H9 (cell line): ENCODE results near the gene INTS4. TPM values are rescaled to one million over a fixed set of nuclear protein-coding genes. Genes with fewer than 3 reads are reported as not detected.

Source experiments
- DNase-seq: peaks from one replicate; pipeline ENCODE4 v3.0.0-alpha.2; 2017
- H2AFZ ChIP-seq: one replicate; pipeline ENCODE4 v1.6.1; 2013; ENCODE audit warnings: mild to moderate bottlenecking, low read length, control low read depth, moderate library complexity
- H2AK5ac ChIP-seq: 2 replicates; pipeline ENCODE4 v1.6.1; 2013; ENCODE audit warnings: low read length, control low read depth, mixed read lengths; ENCODE audit not compliant: insufficient read length
- H2BK120ac ChIP-seq: one replicate; pipeline ENCODE4 v1.6.1; 2013; ENCODE audit warnings: low read depth, mild to moderate bottlenecking, low read length, control low read depth, inconsistent platforms; ENCODE audit not compliant: poor library complexity, severe bottlenecking
- H2BK12ac ChIP-seq: 2 replicates; pipeline ENCODE4 v1.6.1; 2013; ENCODE audit warnings: low read length, control low read depth, mixed read lengths, low read depth; ENCODE audit not compliant: insufficient read length
- H2BK15ac ChIP-seq: 2 replicates; pipeline ENCODE4 v1.6.1; 2013; ENCODE audit warnings: low read depth, low read length, control low read depth
- H2BK20ac ChIP-seq: one replicate; pipeline ENCODE4 v1.6.1; 2013; ENCODE audit warnings: low read depth, mild to moderate bottlenecking, low read length, control low read depth, inconsistent platforms; ENCODE audit not compliant: poor library complexity, severe bottlenecking
- H2BK5ac ChIP-seq: 2 replicates; pipeline ENCODE4 v1.6.1; 2013; ENCODE audit warnings: low read length, control low read depth, mixed read lengths; ENCODE audit not compliant: insufficient read length
- H3K14ac ChIP-seq: 2 replicates; pipeline ENCODE4 v1.6.1; 2013; ENCODE audit warnings: low read length, control low read depth; ENCODE audit not compliant: insufficient read depth
- H3K18ac ChIP-seq: 2 replicates; pipeline ENCODE4 v1.6.1; 2013; ENCODE audit warnings: low read depth, mild to moderate bottlenecking, mixed read lengths, low read length, control low read depth; ENCODE audit not compliant: insufficient read length
- H3K23ac ChIP-seq: 2 replicates; pipeline ENCODE4 v1.6.1; 2013; ENCODE audit warnings: low read length, control low read depth, mixed read lengths, low read depth; ENCODE audit not compliant: insufficient read length
- H3K23me2 ChIP-seq: 2 replicates; pipeline ENCODE4 v1.6.1; 2013; ENCODE audit warnings: low read depth, mild to moderate bottlenecking, mixed read lengths, low read length, control low read depth; ENCODE audit not compliant: insufficient read length, poor library complexity, severe bottlenecking
- H3K27ac ChIP-seq: 2 replicates; pipeline ENCODE4 v1.5.1; 2013; ENCODE audit warnings: low read length, control low read depth, mixed read lengths, low read depth; ENCODE audit not compliant: insufficient read length
- H3K27me3 ChIP-seq: 2 replicates; pipeline ENCODE4 v1.6.1; 2013; ENCODE audit warnings: low read length, control low read depth, inconsistent platforms; ENCODE audit not compliant: insufficient read depth
- H3K4ac ChIP-seq: 2 replicates; pipeline ENCODE4 v1.6.1; 2013; ENCODE audit warnings: low read depth, mild to moderate bottlenecking, control low read depth, inconsistent platforms, low read length, moderate library complexity
- H3K4me1 ChIP-seq: 2 replicates; pipeline ENCODE4 v1.6.1; 2013; ENCODE audit warnings: low read length, control low read depth, inconsistent platforms; ENCODE audit not compliant: insufficient read depth
- H3K4me2 ChIP-seq: 2 replicates; pipeline ENCODE4 v1.6.1; 2013; ENCODE audit warnings: low read length, control low read depth, mixed read lengths; ENCODE audit not compliant: insufficient read length, insufficient read depth
- H3K56ac ChIP-seq: 2 replicates; pipeline ENCODE4 v1.6.1; 2013; ENCODE audit warnings: low read depth, mild to moderate bottlenecking, mixed read lengths, low read length, control low read depth; ENCODE audit not compliant: insufficient read length
- H3K79me1 ChIP-seq: 2 replicates; pipeline ENCODE4 v1.6.1; 2013; ENCODE audit warnings: low read depth, mild to moderate bottlenecking, moderate library complexity, low read length, control low read depth, inconsistent platforms; ENCODE audit not compliant: insufficient read depth, poor library complexity, severe bottlenecking
- H3K79me2 ChIP-seq: 2 replicates; pipeline ENCODE4 v1.6.1; 2013; ENCODE audit warnings: low read length, control low read depth, inconsistent platforms; ENCODE audit not compliant: insufficient read depth
- H3K9ac ChIP-seq: 2 replicates; pipeline ENCODE4 v1.6.1; 2013; ENCODE audit warnings: low read length, control low read depth, mixed read lengths; ENCODE audit not compliant: insufficient read length; ENCODE audit errors: extremely low read depth
- H3K9me3 ChIP-seq: one replicate; pipeline ENCODE4 v1.6.1; 2013; ENCODE audit warnings: low read depth, low read length, inconsistent platforms; ENCODE audit not compliant: control insufficient read depth
- H3T11ph ChIP-seq: one replicate; pipeline ENCODE4 v1.6.1; 2013; ENCODE audit warnings: mild to moderate bottlenecking, low read length, control low read depth, inconsistent platforms
- H4K20me1 ChIP-seq: one replicate; pipeline ENCODE4 v1.6.1; 2013; ENCODE audit not compliant: control insufficient read depth, insufficient read length, insufficient read depth
- H4K5ac ChIP-seq: 2 replicates; pipeline ENCODE4 v1.6.1; 2013; ENCODE audit warnings: low read depth, mild to moderate bottlenecking, mixed read lengths, low read length, control low read depth; ENCODE audit not compliant: insufficient read length
- H4K8ac ChIP-seq: replicated peaks from 2 replicates; pipeline ENCODE4 v1.6.1; 2013; ENCODE audit warnings: low read length, control low read depth, mixed read lengths, low read depth; ENCODE audit not compliant: insufficient read length
- H4K91ac ChIP-seq: 2 replicates; pipeline ENCODE4 v1.6.1; 2013; ENCODE audit warnings: low read depth, mild to moderate bottlenecking, moderate library complexity, mixed read lengths, low read length, control low read depth; ENCODE audit not compliant: insufficient read length
- H3K27ac Mint-ChIP-seq, 3 experiments: 2 replicates in 2 of 3; 3 replicates in 1 of 3; pipeline ENCODE4 v1.8.0; 2020 to 2021; ENCODE audit warnings: mixed read lengths in 3 of 3, mild to moderate bottlenecking in 1 of 3, moderate library complexity in 1 of 3
- H3K27me3 Mint-ChIP-seq: 2 replicates; pipeline ENCODE4 v1.8.0; 2021; ENCODE audit warnings: low read depth, mild to moderate bottlenecking, moderate library complexity, mixed read lengths
- H3K36me3 Mint-ChIP-seq, 3 experiments: 2 replicates in 2 of 3; 3 replicates in 1 of 3; pipeline ENCODE4 v1.8.0; 2020 to 2021; ENCODE audit warnings: low read depth in 3 of 3, mixed read lengths in 3 of 3; ENCODE audit not compliant: insufficient read depth in 1 of 3
- H3K4me1 Mint-ChIP-seq, 2 experiments: 2 replicates each; pipeline ENCODE4 v1.8.0; 2020; ENCODE audit warnings: mixed read lengths in 2 of 2
- H3K4me3 Mint-ChIP-seq, 2 experiments: 2 replicates in 1 of 2; 3 replicates in 1 of 2; pipeline ENCODE4 v1.8.0; 2020 to 2021; ENCODE audit warnings: mild to moderate bottlenecking in 2 of 2, mixed read lengths in 2 of 2, moderate library complexity in 1 of 2
- H3K9me3 Mint-ChIP-seq, 2 experiments: 2 replicates in 1 of 2; 3 replicates in 1 of 2; pipeline ENCODE4 v1.8.0; 2020; ENCODE audit warnings: mild to moderate bottlenecking in 2 of 2, mixed read lengths in 2 of 2, moderate library complexity in 1 of 2
- CTCF ChIP-seq: fragments of 200-600 bp; sonication (generic); conservative IDR thresholded peaks from 3 replicates; pipeline ENCODE4 v1.8.0; 2021; ENCODE audit warnings: antibody characterized with exemption, mild to moderate bottlenecking
- WGBS: extraction: QIAGEN DNeasy Blood & Tissue Kit; methylation state at CpG from one replicate; pipeline ENCODE4 v1.1.7; 2013; ENCODE audit warnings: missing lambda C conversion rate, low lambda C conversion rate, mixed read lengths; ENCODE audit not compliant: insufficient read length; ENCODE audit errors: extremely low coverage; 5-methylcytosine and 5-hydroxymethylcytosine counted together
- total RNA-seq: library from RNA; stranded (reverse); gene quantifications from 2 replicates; pipeline ENCODE4 v1.2.1, GENCODE V29; 2021

The INTS4 gene
- total RNA-seq, 1 experiment from 2014 or later = 38.6 TPM

GRCh38 chr11:77993902-77994301, 566 bp downstream of the INTS4 start:
- Histone ChIP-seq H3K56ac (no peak overlapping the region), H2BK12ac (no peak overlapping the region), H4K8ac (no peak overlapping the region), H3K79me1 (no peaks in the 10 kb centered on the region), H3K4ac (no peak overlapping the region), H3K18ac (no peak overlapping the region), H3K27ac (no peak overlapping the region), H2AK5ac (no peak overlapping the region), H3K23ac (no peak overlapping the region), H4K5ac (no peak overlapping the region), H2BK20ac (no peak overlapping the region), H3K9me3 (no peaks in the 10 kb centered on the region), H2BK5ac (no peak overlapping the region), H2BK120ac (no peak overlapping the region), H3K79me2 (no peaks in the 10 kb centered on the region; the same call in 1 of the 2 replicates), H3K9ac (peak overlapping the region; percentile 66), H3K14ac (no peak overlapping the region), H2BK15ac (no peak overlapping the region), H3K27me3 (no peaks in the 10 kb centered on the region), H3K23me2 (peaks cover 4% of the 10 kb centered on the region), H4K20me1 (no peaks in the 10 kb centered on the region), H3T11ph (no peak overlapping the region), H4K91ac (no peak overlapping the region), H3K4me2 (peak overlapping the region; percentile 93), H2AFZ (no peak overlapping the region), H3K4me1 (0 out of 2 replicates have a peak, but pooled peaks cover 6% of the 10 kb centered on the region)
- Mint-ChIP-seq H3K27me3 (no peaks in the 10 kb centered on the region), H3K4me3 (peak overlapping the region; percentile 95 to 98), H3K36me3 (peaks cover 3 to 7% (median 7%) of the 10 kb centered on the region in 3 experiments; a peak in 5 of 7 replicates), H3K4me1 (peaks cover 10 to 12% of the 10 kb centered on the region in 2 experiments), H3K27ac (peak overlapping the region in 2 of 3 experiments; percentile 90 to 95; a peak in 6 of 7 replicates), H3K9me3 (no peaks in the 10 kb centered on the region; a peak in 1 of 5 replicates)
- no peak for TF ChIP-seq CTCF
- WGBS = no CpG with 5 or more reads among the region's 11 CpGs
- no peak for DNase-seq
